Neural cell (in vitro differentiated cells): Measurements from ENCODE around the gene KIAA1549. TPM values are rescaled to one million over a fixed set of nuclear protein-coding genes. Genes with fewer than 3 reads are reported as not detected.

Experiments
- H2AFZ ChIP-seq: fragments of 200-600, 300-800 bp; sonication (generic), shearing (Covaris generic); 2 replicates; pipeline ENCODE4 v1.6.0; 2014; ENCODE audit warnings: low read depth, mild to moderate bottlenecking, antibody characterized with exemption, low read length, moderate library complexity
- H3F3A ChIP-seq: fragments of 200-600 bp; shearing (Covaris generic); 2 replicates; pipeline ENCODE4 v1.6.1; 2016; ENCODE audit warnings: mild to moderate bottlenecking, moderate library complexity, mixed read lengths, antibody characterized with exemption, low read length; ENCODE audit not compliant: insufficient read depth, poor library complexity, severe bottlenecking
- H3K27ac ChIP-seq: fragments of 200-600, 300-800 bp; sonication (generic), shearing (Covaris generic); 2 replicates; pipeline ENCODE4 v1.5.1; 2014; ENCODE audit warnings: mild to moderate bottlenecking, low read length, moderate library complexity
- H3K27me3 ChIP-seq: fragments of 300-800, 200-600 bp; sonication (generic), shearing (Covaris generic); 2 replicates; pipeline ENCODE4 v1.6.0; 2014; ENCODE audit warnings: mild to moderate bottlenecking, low read depth, low read length, moderate library complexity; ENCODE audit not compliant: insufficient read depth
- H3K36me3 ChIP-seq: fragments of 300-800, 200-600 bp; sonication (generic), shearing (Covaris generic); 2 replicates; pipeline ENCODE4 v1.5.1; 2014; ENCODE audit warnings: mild to moderate bottlenecking, antibody characterized with exemption, low read length, moderate library complexity; ENCODE audit not compliant: insufficient read depth
- H3K4me2 ChIP-seq: fragments of 300-800, 200-600 bp; sonication (generic), shearing (Covaris generic); 2 replicates; pipeline ENCODE4 v1.6.0; 2014; ENCODE audit warnings: mild to moderate bottlenecking, low read length
- H3K4me3 ChIP-seq: fragments of 300-800, 200-600 bp; sonication (generic), shearing (Covaris generic); 2 replicates; pipeline ENCODE4 v1.5.1; 2014; ENCODE audit warnings: mild to moderate bottlenecking, low read length, moderate library complexity
- H3K79me2 ChIP-seq: fragments of 200-600 bp; shearing (Covaris generic); replicated peaks from 2 replicates; pipeline ENCODE4 v1.6.0; 2014; ENCODE audit warnings: mild to moderate bottlenecking, low read length, moderate library complexity; ENCODE audit not compliant: insufficient read depth
- H3K9ac ChIP-seq: fragments of 300-800, 200-600 bp; sonication (generic), shearing (Covaris generic); 2 replicates; pipeline ENCODE4 v1.6.1; 2016; ENCODE audit warnings: mild to moderate bottlenecking, low read length, mixed read lengths
- H3K9me2 ChIP-seq: fragments of 200-600 bp; shearing (Covaris generic); 2 replicates; pipeline ENCODE4 v1.6.1; 2016; ENCODE audit warnings: mild to moderate bottlenecking, low read length, mixed read lengths; ENCODE audit not compliant: insufficient read depth
- H3K9me3 ChIP-seq: fragments of 200-600, 300-800 bp; sonication (generic), shearing (Covaris generic); 2 replicates; pipeline ENCODE4 v1.6.1; 2016; ENCODE audit warnings: mild to moderate bottlenecking, mixed run types, low read length, moderate library complexity, mixed read lengths
- H4K20me1 ChIP-seq: fragments of 200-600 bp; shearing (Covaris generic); 2 replicates; pipeline ENCODE4 v1.6.1; 2016; ENCODE audit warnings: mild to moderate bottlenecking, mixed run types; ENCODE audit not compliant: insufficient read depth
- CTCF ChIP-seq: fragments of 450-650 bp; IDR thresholded peaks from 2 replicates; pipeline ENCODE4 v1.5.1; 2014; ENCODE audit warnings: antibody characterized with exemption, mild to moderate bottlenecking, moderate library complexity; ENCODE audit not compliant: poor library complexity, severe bottlenecking
- EP300 ChIP-seq: fragments of 450-650 bp; conservative IDR thresholded peaks from 2 replicates; pipeline ENCODE4 v1.6.1; 2014; ENCODE audit warnings: antibody characterized with exemption, mild to moderate bottlenecking, moderate library complexity; ENCODE audit not compliant: poor library complexity, severe bottlenecking
- EZH2 ChIP-seq: fragments of 200-600, 300-800 bp; shearing (Covaris generic), sonication (generic); IDR thresholded peaks from 2 replicates; pipeline ENCODE4 v1.6.1; 2014; ENCODE audit warnings: antibody characterized with exemption, low read length, borderline replicate concordance, mild to moderate bottlenecking; ENCODE audit not compliant: insufficient read depth, poor library complexity, severe bottlenecking
- MXI1 ChIP-seq: fragments of 450-650 bp; conservative IDR thresholded peaks from 2 replicates; pipeline ENCODE4 v1.6.1; 2014; ENCODE audit warnings: antibody characterized with exemption, mild to moderate bottlenecking; ENCODE audit not compliant: poor library complexity, severe bottlenecking
- POLR2AphosphoS5 ChIP-seq: IDR thresholded peaks from 2 replicates; pipeline ENCODE4 v1.6.1; 2012
- RAD21 ChIP-seq: fragments of 450-650 bp; conservative IDR thresholded peaks from 2 replicates; pipeline ENCODE4 v1.6.1; 2014; ENCODE audit warnings: antibody characterized with exemption, mild to moderate bottlenecking, moderate library complexity
- REST ChIP-seq: IDR thresholded peaks from 2 replicates; pipeline ENCODE4 v1.6.1; 2012; ENCODE audit warnings: borderline replicate concordance
- SMC3 ChIP-seq: fragments of 450-650 bp; conservative IDR thresholded peaks from 2 replicates; pipeline ENCODE4 v1.6.1; 2014; ENCODE audit warnings: antibody characterized with exemption, mild to moderate bottlenecking, moderate library complexity; ENCODE audit not compliant: poor library complexity
- TAF1 ChIP-seq: IDR thresholded peaks from 2 replicates; pipeline ENCODE4 v1.6.1; 2012; ENCODE audit warnings: low read depth
- polyA plus RNA-seq: library from polyadenylated mRNA; depleted of rRNA; stranded (reverse); fragments of >200 nt; gene quantifications from 2 replicates; pipeline ENCODE4 v1.2.3, GENCODE V29; 2014

KIAA1549 gene
- polyA plus RNA-seq, 1 donor from 2014 or later: 14.1 TPM

GRCh38 chr7:138929969-138930368 is 51.2 kb downstream of the KIAA1549 start:
- TF ChIP-seq MXI1 (no peak), SMC3 (no peak), EP300 (no peak), TAF1 (no peak), POLR2AphosphoS5 (no peak), REST (no peak), EZH2 (no peak), CTCF (no peak), RAD21 (no peak)
- no peak overlapping the region for H3K4me3 ChIP-seq
- no peak overlapping the region for H3K9ac ChIP-seq
- no peaks in the 10 kb centered on the region for H3F3A ChIP-seq
- H3K27ac ChIP-seq: no peak overlapping the region
- H3K27me3 ChIP-seq: no peaks in the 10 kb centered on the region
- H3K4me2 ChIP-seq: no peak overlapping the region
- no peaks in the 10 kb centered on the region for H3K9me3 ChIP-seq
- H4K20me1 ChIP-seq: no peaks in the 10 kb centered on the region
- no peaks in the 10 kb centered on the region for H3K9me2 ChIP-seq
- no peak overlapping the region for H2AFZ ChIP-seq
- H3K36me3 ChIP-seq: no peaks in the 10 kb centered on the region
- peaks cover 15% of the 10 kb centered on the region for H3K79me2 ChIP-seq

GRCh38 chr7:138926241-138926612 is 55.0 kb downstream of the KIAA1549 start:
- no peak overlapping the region for H2AFZ ChIP-seq
- H3K9me3 ChIP-seq: no peaks in the 10 kb centered on the region
- H3K4me2 ChIP-seq: no peak overlapping the region
- peaks cover 23% of the 10 kb centered on the region for H3K79me2 ChIP-seq
- H3K27me3 ChIP-seq: no peaks in the 10 kb centered on the region
- TF ChIP-seq EZH2 (no peak), EP300 (no peak), SMC3 (no peak), CTCF (no peak), REST (no peak), TAF1 (no peak), POLR2AphosphoS5 (no peak), MXI1 (no peak), RAD21 (no peak)
- H4K20me1 ChIP-seq: no peaks in the 10 kb centered on the region
- H3F3A ChIP-seq: no peaks in the 10 kb centered on the region
- no peaks in the 10 kb centered on the region for H3K36me3 ChIP-seq
- no peak overlapping the region for H3K27ac ChIP-seq
- no peak overlapping the region for H3K4me3 ChIP-seq
- no peak overlapping the region for H3K9ac ChIP-seq
- no peaks in the 10 kb centered on the region for H3K9me2 ChIP-seq
